Measurements from ENCODE around the gene KCNS1. TPM values are rescaled to one million over a fixed set of nuclear protein-coding genes. Genes with fewer than 3 reads are reported as not detected.

The KCNS1 gene
- total RNA-seq, 1 experiment from 2014 or later: 0.98 TPM

DNA sequence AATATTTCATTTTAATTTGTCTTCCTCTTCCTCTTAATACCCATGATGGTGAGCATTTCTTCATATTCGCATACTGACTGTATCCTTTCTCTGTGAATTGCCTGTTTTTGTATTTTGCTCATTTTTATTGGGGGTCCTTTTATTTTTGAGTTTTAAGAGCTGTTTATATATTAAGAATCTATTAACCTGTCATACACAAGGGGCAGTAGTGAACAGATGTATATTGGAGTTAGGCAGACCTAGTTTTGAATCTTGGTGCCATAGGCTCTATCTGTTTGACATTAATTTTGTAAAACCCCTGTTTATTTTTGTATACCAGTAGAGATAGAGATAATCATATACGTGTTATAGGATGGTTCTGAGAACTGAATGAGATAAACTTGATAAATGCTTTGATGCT, 17.1 kb upstream of the KCNS1 start:
- no peak overlapping the region for H2BK15ac ChIP-seq (ENCODE audit: low read depth, low read length)
- H3T11ph ChIP-seq (ENCODE audit: low read length): no peak overlapping the region
- no peak overlapping the region for H3K18ac ChIP-seq (ENCODE audit: insufficient read length, low read depth, low read length)
- no peak overlapping the region for H2BK20ac ChIP-seq (ENCODE audit: low read depth, low read length, poor library complexity, severe bottlenecking)
- H4K91ac ChIP-seq (ENCODE audit: insufficient read length, low read depth, low read length): no peak overlapping the region
- no peak overlapping the region for H3K27ac ChIP-seq (ENCODE audit: insufficient read length, low read depth, low read length)
- no peaks in the 10 kb centered on the region for H3K79me2 ChIP-seq (ENCODE audit: insufficient read depth, low read length)
- no peak overlapping the region for H2AFZ ChIP-seq (ENCODE audit: low read length)
- H3K36me3 Mint-ChIP-seq (ENCODE audit: insufficient read depth in 1 of 3, low read depth in 3 of 3): no peaks in the 10 kb centered on the region
- H3K56ac ChIP-seq (ENCODE audit: insufficient read length, low read depth, low read length): no peak overlapping the region
- H3K79me1 ChIP-seq (ENCODE audit: insufficient read depth, low read depth, low read length, poor library complexity, severe bottlenecking): no peaks in the 10 kb centered on the region
- no peak overlapping the region for H3K4ac ChIP-seq (ENCODE audit: low read depth, low read length)
- H3K4me1 Mint-ChIP-seq: peaks cover 9 to 10% of the 10 kb centered on the region in 2 experiments
- H3K27ac Mint-ChIP-seq: no peak overlapping the region
- no peak overlapping the region for H2BK12ac ChIP-seq (ENCODE audit: insufficient read length, low read depth, low read length)
- TF ChIP-seq CTCF (conservative IDR thresholded peaks at IDR 0.05): peak; percentile 22; the same call in 2 of the 3 replicates
- H2BK5ac ChIP-seq (ENCODE audit: insufficient read length, low read length): no peak overlapping the region
- H2BK120ac ChIP-seq (ENCODE audit: low read depth, low read length, poor library complexity, severe bottlenecking): no peak overlapping the region
- H3K27me3 Mint-ChIP-seq (ENCODE audit: low read depth): peaks cover 9% of the 10 kb centered on the region
- no peaks in the 10 kb centered on the region for H3K27me3 ChIP-seq (ENCODE audit: insufficient read depth, low read length)
- H4K5ac ChIP-seq (ENCODE audit: insufficient read length, low read depth, low read length): no peak overlapping the region
- no peak for DNase-seq
- H3K9ac ChIP-seq (ENCODE audit: extremely low read depth, insufficient read length, low read length): no peak overlapping the region
- no peaks in the 10 kb centered on the region; a peak in 1 of 5 replicates for H3K9me3 Mint-ChIP-seq
- WGBS (ENCODE audit: extremely low coverage, insufficient read length, low lambda C conversion rate): no CpG with 5 or more reads among the region's 2 CpGs
- no peak overlapping the region for H3K4me2 ChIP-seq (ENCODE audit: insufficient read depth, insufficient read length, low read length)
- H3K4me1 ChIP-seq (ENCODE audit: insufficient read depth, low read length): no peaks in the 10 kb centered on the region
- H3K23ac ChIP-seq (ENCODE audit: insufficient read length, low read depth, low read length): no peak overlapping the region
- H4K8ac ChIP-seq (replicated peaks; ENCODE audit: insufficient read length, low read depth, low read length): no peak overlapping the region
- H3K23me2 ChIP-seq (ENCODE audit: insufficient read length, low read depth, low read length, poor library complexity, severe bottlenecking): no peaks in the 10 kb centered on the region
- no peak overlapping the region for H3K4me3 Mint-ChIP-seq
- H3K9me3 ChIP-seq (ENCODE audit: control insufficient read depth, low read depth, low read length): no peaks in the 10 kb centered on the region
- H2AK5ac ChIP-seq (ENCODE audit: insufficient read length, low read length): no peak overlapping the region
- H4K20me1 ChIP-seq (ENCODE audit: control insufficient read depth, insufficient read depth, insufficient read length): no peaks in the 10 kb centered on the region
- H3K14ac ChIP-seq (ENCODE audit: insufficient read depth, low read length): no peak overlapping the region
